BE2C (cell line): Measurements from ENCODE around the gene TAS2R8. TPM values are rescaled to one million over a fixed set of nuclear protein-coding genes. Genes with fewer than 3 reads are reported as not detected.

ENCODE experiments used
- DNase-seq: peaks from one replicate; pipeline ENCODE4 v3.0.0-alpha.2; 2020
- H3K27me3 ChIP-seq: fragments of 250-450 bp; sonication (Bioruptor Pico); 2 replicates; pipeline ENCODE4 v1.5.1; 2020; ENCODE audit warnings: mild to moderate bottlenecking
- H3K36me3 ChIP-seq: fragments of 250-450 bp; sonication (Bioruptor Pico); 2 replicates; pipeline ENCODE4 v1.5.1; 2020; ENCODE audit warnings: mild to moderate bottlenecking
- H3K4me1 ChIP-seq: fragments of 250-450 bp; sonication (Bioruptor Pico); 2 replicates; pipeline ENCODE4 v1.5.1; 2020
- H3K4me3 ChIP-seq: 2 replicates; pipeline ENCODE4 v1.5.1; 2011; ENCODE audit warnings: low read depth, low read length
- H3K9me3 ChIP-seq: fragments of 250-450 bp; sonication (Bioruptor Pico); 2 replicates; pipeline ENCODE4 v1.5.1; 2020
- polyA plus RNA-seq: library from polyadenylated mRNA; unstranded; fragments of >200 nt; gene quantifications from one replicate; pipeline ENCODE4 v1.2.1, GENCODE V29; 2012; ENCODE audit warnings: low read depth, missing spikeins; ENCODE audit not compliant: insufficient read length, insufficient read depth
- TF ChIP-seq, protein P1 (sequence below): IDR thresholded peaks from 2 replicates; pipeline ENCODE4 v1.5.1; 2012; ENCODE audit warnings: mild to moderate bottlenecking, low read depth, low read length

Gene TAS2R8, protein sequence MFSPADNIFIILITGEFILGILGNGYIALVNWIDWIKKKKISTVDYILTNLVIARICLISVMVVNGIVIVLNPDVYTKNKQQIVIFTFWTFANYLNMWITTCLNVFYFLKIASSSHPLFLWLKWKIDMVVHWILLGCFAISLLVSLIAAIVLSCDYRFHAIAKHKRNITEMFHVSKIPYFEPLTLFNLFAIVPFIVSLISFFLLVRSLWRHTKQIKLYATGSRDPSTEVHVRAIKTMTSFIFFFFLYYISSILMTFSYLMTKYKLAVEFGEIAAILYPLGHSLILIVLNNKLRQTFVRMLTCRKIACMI
- not detected for polyA plus RNA-seq

- H3K27me3 ChIP-seq = peaks cover 9% of the 10 kb centered on the region
- DNase-seq = no peak
- TF ChIP-seq, protein P1, sequence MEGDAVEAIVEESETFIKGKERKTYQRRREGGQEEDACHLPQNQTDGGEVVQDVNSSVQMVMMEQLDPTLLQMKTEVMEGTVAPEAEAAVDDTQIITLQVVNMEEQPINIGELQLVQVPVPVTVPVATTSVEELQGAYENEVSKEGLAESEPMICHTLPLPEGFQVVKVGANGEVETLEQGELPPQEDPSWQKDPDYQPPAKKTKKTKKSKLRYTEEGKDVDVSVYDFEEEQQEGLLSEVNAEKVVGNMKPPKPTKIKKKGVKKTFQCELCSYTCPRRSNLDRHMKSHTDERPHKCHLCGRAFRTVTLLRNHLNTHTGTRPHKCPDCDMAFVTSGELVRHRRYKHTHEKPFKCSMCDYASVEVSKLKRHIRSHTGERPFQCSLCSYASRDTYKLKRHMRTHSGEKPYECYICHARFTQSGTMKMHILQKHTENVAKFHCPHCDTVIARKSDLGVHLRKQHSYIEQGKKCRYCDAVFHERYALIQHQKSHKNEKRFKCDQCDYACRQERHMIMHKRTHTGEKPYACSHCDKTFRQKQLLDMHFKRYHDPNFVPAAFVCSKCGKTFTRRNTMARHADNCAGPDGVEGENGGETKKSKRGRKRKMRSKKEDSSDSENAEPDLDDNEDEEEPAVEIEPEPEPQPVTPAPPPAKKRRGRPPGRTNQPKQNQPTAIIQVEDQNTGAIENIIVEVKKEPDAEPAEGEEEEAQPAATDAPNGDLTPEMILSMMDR = no peak
- no peaks in the 10 kb centered on the region for H3K4me1 ChIP-seq
- no peak within 1 kb of the TSS for H3K4me3 ChIP-seq
- H3K9me3 ChIP-seq = no peaks in the 10 kb centered on the region
- H3K36me3 ChIP-seq = no peaks in the 10 kb centered on the region
These were observed at the start of gene TAS2R8 for GRCh38 chr12:10807186-10807585. Gene TAS2R8, minus strand, starts transcription at chr12:10807286. Its CDS starts 306 bp downstream, at chr12:10806980.

- Histone ChIP-seq H3K27me3 (no peaks in the 10 kb centered on the region), H3K9me3 (no peaks in the 10 kb centered on the region; the same call in 1 of the 2 replicates), H3K4me1 (no peaks in the 10 kb centered on the region), H3K4me3 (no peak overlapping the region), H3K36me3 (0 out of 2 replicates have a peak, but pooled peaks cover 3% of the 10 kb centered on the region)
- TF ChIP-seq, protein P1 = no peak
- no peak for DNase-seq
These were observed 48.7 kb upstream of the TAS2R8 start for GRCh38 chr12:10855807-10856206.

DNA sequence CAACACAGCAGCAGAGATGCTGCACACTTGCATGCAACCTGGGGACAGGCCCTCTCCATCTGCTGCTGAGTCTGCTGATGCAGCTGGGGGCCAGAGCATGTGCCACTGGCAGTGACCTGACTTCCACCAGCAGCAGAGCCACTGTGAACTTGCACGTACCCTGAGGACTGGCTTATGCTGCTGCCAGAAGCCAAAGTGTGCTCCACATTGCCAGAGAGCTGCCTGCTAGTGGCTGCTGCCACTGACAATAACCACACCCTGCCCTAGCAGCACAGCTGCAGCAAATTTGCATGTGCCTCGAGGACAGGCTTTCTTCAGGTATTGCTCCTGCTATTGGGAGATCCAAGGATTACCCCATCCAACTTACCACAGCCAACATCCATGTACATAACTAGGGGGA lies 46.7 kb upstream of the TAS2R8 start:
- H3K4me3 ChIP-seq = no peak overlapping the region
- H3K27me3 ChIP-seq = no peaks in the 10 kb centered on the region
- no peak for DNase-seq
- no peaks in the 10 kb centered on the region; the same call in 1 of the 2 replicates for H3K9me3 ChIP-seq
- H3K4me1 ChIP-seq = no peaks in the 10 kb centered on the region
- H3K36me3 ChIP-seq = 0 out of 2 replicates have a peak, but pooled peaks cover 3% of the 10 kb centered on the region
- TF ChIP-seq, protein P1 = no peak

DNA sequence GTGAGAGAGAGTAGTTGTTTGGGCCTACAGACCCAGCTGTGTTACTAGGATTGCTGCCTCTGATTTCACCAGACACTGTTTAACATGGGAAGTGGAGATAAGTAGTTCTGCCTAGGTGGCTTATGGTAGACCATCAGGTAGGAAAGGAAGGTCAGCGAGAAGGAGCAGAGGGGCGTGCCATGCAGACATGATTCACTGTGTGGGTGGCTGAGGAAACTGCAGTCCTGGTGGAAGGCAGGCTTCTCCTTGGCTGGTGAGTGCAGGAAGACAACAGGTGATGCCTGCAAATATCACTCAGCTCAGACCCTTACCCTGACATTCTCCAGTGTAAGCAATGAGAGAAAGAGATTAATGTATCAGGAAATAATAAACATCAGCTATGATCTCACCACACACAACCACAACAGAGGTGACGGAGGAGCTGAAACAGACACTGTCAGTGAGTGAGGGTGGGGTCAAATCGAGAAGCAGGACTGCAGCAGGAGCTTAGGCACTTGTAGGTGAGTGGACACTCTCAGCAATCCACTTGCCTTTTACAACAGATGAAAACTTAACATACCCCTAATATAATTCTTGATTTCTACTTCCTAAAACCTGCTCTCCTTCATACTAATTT lies 44.3 kb upstream of the TAS2R8 start:
- Histone ChIP-seq H3K4me3 (no peak overlapping the region), H3K9me3 (no peaks in the 10 kb centered on the region), H3K4me1 (no peaks in the 10 kb centered on the region), H3K27me3 (no peaks in the 10 kb centered on the region), H3K36me3 (no peaks in the 10 kb centered on the region)
- TF ChIP-seq, protein P1 = no peak
- DNase-seq = no peak

- DNase-seq = no peak
- Histone ChIP-seq H3K36me3 (no peaks in the 10 kb centered on the region), H3K4me1 (no peaks in the 10 kb centered on the region), H3K9me3 (no peaks in the 10 kb centered on the region), H3K27me3 (no peaks in the 10 kb centered on the region), H3K4me3 (no peak within 1 kb of the TSS)
- TF ChIP-seq, protein P1 = no peak
These were observed 42.4 kb upstream of the TAS2R8 start, which contains the start of gene PRR4 for GRCh38 chr12:10849425-10849878. Gene PRR4, minus strand, starts transcription at chr12:10849475. Its CDS starts 38 bp downstream, at chr12:10849437.

DNA sequence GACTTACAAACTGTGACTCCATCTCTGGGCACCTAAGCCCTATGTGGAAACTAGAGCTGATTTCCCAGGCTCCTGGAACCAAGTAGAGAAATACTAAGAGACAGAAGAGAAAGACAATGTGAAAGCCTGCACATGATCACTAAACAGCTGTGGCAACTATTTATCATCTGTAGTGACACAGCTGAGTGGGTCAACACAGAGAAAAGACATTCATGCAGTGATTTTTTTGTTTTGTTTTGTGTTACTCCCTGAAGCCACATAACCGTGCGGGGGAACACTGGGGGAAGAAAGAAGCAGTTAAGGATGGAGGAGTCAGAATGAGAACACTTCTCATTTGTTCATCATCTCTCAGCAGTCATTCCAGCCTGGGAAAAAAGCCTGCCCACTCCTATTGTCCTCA lies 40.7 kb upstream of the TAS2R8 start:
- H3K9me3 ChIP-seq = no peaks in the 10 kb centered on the region
- DNase-seq = no peak
- H3K36me3 ChIP-seq = no peaks in the 10 kb centered on the region
- no peaks in the 10 kb centered on the region for H3K27me3 ChIP-seq
- H3K4me3 ChIP-seq = no peak overlapping the region
- H3K4me1 ChIP-seq = no peaks in the 10 kb centered on the region
- TF ChIP-seq, protein P1 = no peak
